SH-SY5Y (cell line): ENCODE results near the gene LCP2.

ENCODE experiments used
- GATA2 ChIP-seq: IDR thresholded peaks from 2 replicates; pipeline ENCODE4 v1.6.1; 2011; ENCODE audit warnings: mild to moderate bottlenecking, low read depth, low read length
- GATA3 ChIP-seq: IDR thresholded peaks from 2 replicates; pipeline ENCODE4 v1.6.1; 2011; ENCODE audit warnings: low read depth, mild to moderate bottlenecking, low read length, moderate library complexity

DNA sequence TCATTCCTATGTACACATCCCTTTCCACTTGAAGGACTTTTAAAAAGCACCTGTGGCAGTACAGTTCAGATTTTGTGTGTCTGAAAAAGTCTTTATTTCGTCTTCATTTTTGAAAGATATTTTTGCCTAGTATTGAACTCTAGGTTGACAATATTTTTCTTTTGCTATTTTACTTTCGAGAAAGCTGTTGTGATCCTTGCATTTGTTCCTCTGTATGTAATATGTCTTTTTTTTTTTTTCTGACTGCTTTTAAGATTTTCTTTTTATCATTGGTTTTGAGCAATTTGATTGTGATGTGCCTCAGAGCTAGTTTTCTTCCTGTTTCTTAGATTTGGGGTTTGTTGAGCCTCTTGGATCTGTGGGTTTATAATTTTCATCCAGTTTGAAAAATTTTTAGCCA lies 13.3 kb downstream of the LCP2 start:
- TF ChIP-seq GATA3 (no peak), GATA2 (no peak)
